K562 (cell line): Measurements from ENCODE around the gene OST4. TPM values are rescaled to one million over a fixed set of nuclear protein-coding genes. Genes with fewer than 3 reads are reported as not detected.

Experiments
- E2F6 ChIP-seq, 2 experiments: IDR thresholded peaks; 2 replicates each; pipeline ENCODE4 v1.6.1; 2011; ENCODE audit warnings: borderline replicate concordance in 1 of 2, control low read depth in 1 of 2, low read depth in 1 of 2, low read length in 1 of 2, mild to moderate bottlenecking in 1 of 2, mixed read lengths in 1 of 2, moderate library complexity in 1 of 2; ENCODE audit not compliant: insufficient read depth in 1 of 2, insufficient read length in 1 of 2, poor library complexity in 1 of 2, severe bottlenecking in 1 of 2; ENCODE audit errors: extremely low read depth in 1 of 2
- ETV5 ChIP-seq: sonication (generic); formaldehyde crosslinking; IDR thresholded peaks from 2 replicates; pipeline ENCODE4 v1.4.0; 2020; ENCODE audit warnings: low read depth, mild to moderate bottlenecking, missing genetic modification reagents
- FOXK1 ChIP-seq: sonication (generic); formaldehyde crosslinking; IDR thresholded peaks from 2 replicates; pipeline ENCODE4 v1.8.0; 2022; ENCODE audit warnings: missing genetic modification reagents, mild to moderate bottlenecking, borderline replicate concordance
- GABPA ChIP-seq: fragments of 200-800 bp; sonication (Bioruptor generic); conservative IDR thresholded peaks from 2 replicates; pipeline ENCODE4 v1.6.1; 2016; ENCODE audit warnings: low read depth, missing genetic modification characterization, missing compliant biosample characterization
- GABPB2 ChIP-seq: fragments of 250-450 bp; sonication (Bioruptor Pico); conservative IDR thresholded peaks from 2 replicates; pipeline ENCODE4 v1.5.1; 2021; ENCODE audit warnings: mild to moderate bottlenecking
- HDAC3 ChIP-seq: fragments of 450-650 bp; IDR thresholded peaks from 2 replicates; pipeline ENCODE4 v1.6.1; 2018; ENCODE audit warnings: borderline replicate concordance, mild to moderate bottlenecking, moderate library complexity; ENCODE audit not compliant: partially characterized antibody
- HMG20B ChIP-seq: fragments of 250-450 bp; sonication (Bioruptor Pico); IDR thresholded peaks from 2 replicates; pipeline ENCODE4 v1.5.0; 2021; ENCODE audit warnings: mild to moderate bottlenecking
- HOMEZ ChIP-seq: fragments of 250-450 bp; sonication (Bioruptor Pico); IDR thresholded peaks from 2 replicates; pipeline ENCODE4 v1.4.0; 2020; ENCODE audit warnings: mild to moderate bottlenecking, moderate library complexity
- ILK ChIP-seq: fragments of 450-650 bp; IDR thresholded peaks from 2 replicates; pipeline ENCODE4 v1.6.1; 2016; ENCODE audit warnings: missing genetic modification characterization, low read depth, mild to moderate bottlenecking, missing compliant biosample characterization, moderate library complexity, borderline replicate concordance
- MAFG ChIP-seq: fragments of 450-650 bp; conservative IDR thresholded peaks from 2 replicates; pipeline ENCODE4 v1.6.1; 2016; ENCODE audit warnings: missing genetic modification characterization, missing compliant biosample characterization
- MBD2 ChIP-seq: sonication (generic); IDR thresholded peaks from 2 replicates; pipeline ENCODE4 v1.6.1; 2016; ENCODE audit warnings: low read depth, borderline replicate concordance
- MEF2A ChIP-seq: IDR thresholded peaks from 2 replicates; pipeline ENCODE4 v1.6.1; 2011; ENCODE audit warnings: low read depth, mild to moderate bottlenecking, low read length, moderate library complexity; ENCODE audit not compliant: control insufficient read depth
- PBX2 ChIP-seq, 2 experiments: IDR thresholded peaks in 1 of 2; conservative IDR thresholded peaks in 1 of 2; 2 replicates each; pipeline ENCODE4 v1.6.1; 2016; ENCODE audit warnings: low read depth in 2 of 2, mild to moderate bottlenecking in 1 of 2, missing compliant biosample characterization in 1 of 2, missing genetic modification characterization in 1 of 2, moderate library complexity in 1 of 2
- RFX1 ChIP-seq: fragments of 450-650 bp; IDR thresholded peaks from 2 replicates; pipeline ENCODE4 v1.6.1; 2016; ENCODE audit warnings: mild to moderate bottlenecking, moderate library complexity
- SMARCB1 ChIP-seq: IDR thresholded peaks from 2 replicates; pipeline ENCODE4 v1.6.1; 2011; ENCODE audit warnings: improper control_type of control experiment, low read depth; ENCODE audit not compliant: insufficient read length
- STAG1 ChIP-seq: sonication (generic); formaldehyde crosslinking; IDR thresholded peaks from 2 replicates; pipeline ENCODE4 v1.5.0; 2020; ENCODE audit warnings: missing genetic modification reagents, borderline replicate concordance
- TEAD1 ChIP-seq, 2 experiments: fragments of 450-650 bp in 1 of 2; sonication (generic) in 1 of 2; formaldehyde crosslinking; IDR thresholded peaks; 2 replicates each; pipeline versions ENCODE4 v1.4.0 to v1.8.0; 2020 to 2022; ENCODE audit warnings: mild to moderate bottlenecking in 2 of 2, missing genetic modification reagents in 1 of 2
- WHSC1 ChIP-seq: IDR thresholded peaks from one replicate; pipeline ENCODE4 v1.6.1; 2012; ENCODE audit warnings: low read length, control low read depth, inconsistent platforms
- ZNF134 ChIP-seq: fragments of 250-450 bp; sonication (Bioruptor Pico); conservative IDR thresholded peaks from 2 replicates; pipeline ENCODE4 v1.4.0; 2020
- ZNF696 ChIP-seq: fragments of 250-450 bp; sonication (Bioruptor Pico); conservative IDR thresholded peaks from 2 replicates; pipeline ENCODE4 v1.4.0; 2020; ENCODE audit warnings: mild to moderate bottlenecking, moderate library complexity
- polyA plus RNA-seq, 8 experiments: library from polyadenylated mRNA; depleted of rRNA in 4 of 8; stranded (reverse) in 5 of 8; unstranded in 3 of 8; fragments of >200 nt; fragmentation: Nextera tagmentation in 2 of 8; fragmentation: Illumina TruSeq in 1 of 8; extraction: Ambion mirVana in 2 of 8; extraction: Trizol in 1 of 8; gene quantifications; 2 replicates each; pipeline versions ENCODE4 v1.2.1 to v1.2.3, GENCODE V29; 2011 to 2014; ENCODE audit warnings: inconsistent platforms in 1 of 8, missing spikeins in 1 of 8
- total RNA-seq, 7 experiments: library from RNA; depleted of rRNA in 6 of 7; stranded (reverse); fragments of >200 nt in 6 of 7; fragmentation: Illumina TruSeq in 2 of 7; extraction: Trizol in 2 of 7; gene quantifications; 2 replicates each; pipeline versions ENCODE4 v1.2.1 to v1.2.3, GENCODE V29; 2011 to 2021; ENCODE audit warnings: low replicate concordance in 1 of 7

The OST4 gene
- total and polyA plus RNA-seq, 9 of the 15 experiments (the other 6 are each of a cell fraction or from before 2014, with no cell fraction given): 186 to 1,155 (median 355) TPM

- TF ChIP-seq E2F6 (IDR thresholded peaks at IDR 0.05; ENCODE audit: borderline replicate concordance in 1 of 2, extremely low read depth in 1 of 2, insufficient read depth in 1 of 2, insufficient read length in 1 of 2, low read depth in 1 of 2, low read length in 1 of 2, poor library complexity in 1 of 2, severe bottlenecking in 1 of 2): peak; percentile 65 to 67
- TF ChIP-seq STAG1 (CRISPR knock-in tag): no peak
- TF ChIP-seq RFX1: no peak
- TF ChIP-seq ZNF134 (CRISPR knock-in tag): no peak
- TF ChIP-seq HMG20B: no peak
- TF ChIP-seq HOMEZ (CRISPR knock-in tag): no peak
- no peak for TF ChIP-seq HDAC3
- no peak for TF ChIP-seq PBX2 (CRISPR knock-in tag; IDR thresholded peaks at IDR 0.05; ENCODE audit: low read depth)
- TF ChIP-seq PBX2 (tag; conservative IDR thresholded peaks at IDR 0.05; ENCODE audit: low read depth): no peak
- TF ChIP-seq ZNF696: no peak
- TF ChIP-seq MEF2A: no peak
- TF ChIP-seq ILK (tag): no peak
- peak; percentile 76 for TF ChIP-seq ETV5 (CRISPR knock-in tag)
- no peak for TF ChIP-seq MAFG (tag)
- TF ChIP-seq TEAD1 (CRISPR knock-in tag; IDR thresholded peaks at IDR 0.05): peak in 1 of 2 experiments; percentile 67; a peak in 1 of 4 replicates
- no peak for TF ChIP-seq WHSC1
- TF ChIP-seq FOXK1 (CRISPR knock-in tag): no peak
- no peak for TF ChIP-seq MBD2
- no peak for TF ChIP-seq GABPB2 (CRISPR knock-in tag)
- TF ChIP-seq GABPA (tag): peak; percentile 29; the same call in 1 of the 2 replicates
- TF ChIP-seq SMARCB1: no peak
These were observed 21.4 kb upstream of the OST4 start (continued) for GRCh38 chr2:27092696-27093429.
